MCF 10A (cell line): ENCODE measurements around the gene PWP2. TPM values are rescaled to one million over a fixed set of nuclear protein-coding genes. Genes with fewer than 3 reads are reported as not detected.

ENCODE experiments used
- BruUV-seq: library from RNA; stranded (reverse); fragments of 400-500 nt; replicated peaks from 2 replicates; lab custom pipeline; 2021; lab: Mats Ljungman, UMichigan
- CTCF ChIA-PET: fragments of 300-600 bp; sonication (Branson Sonifier 250); formaldehyde crosslinking; extraction: SDS; loops from one replicate; lab custom pipeline; 2021; ENCODE audit warnings: antibody characterized with exemption, inconsistent platforms; lab: Yijun Ruan, JAX
- POLR2A ChIA-PET: fragments of 300-600, 350-650 bp; sonication (Branson Sonifier 250); formaldehyde crosslinking; extraction: SDS; loops from one replicate; lab custom pipeline; 2020; ENCODE audit warnings: antibody characterized with exemption, inconsistent platforms; lab: Yijun Ruan, JAX
- DNase-seq: peaks from one replicate; pipeline ENCODE4 v3.0.0-alpha.2; 2018; ENCODE audit not compliant: unreplicated experiment
- H3K27ac Mint-ChIP-seq: one replicate; pipeline ENCODE4 v1.8.0; 2022; ENCODE audit warnings: mild to moderate bottlenecking, low read depth, mixed read lengths; ENCODE audit not compliant: unreplicated experiment
- H3K27me3 Mint-ChIP-seq: one replicate; pipeline ENCODE4 v1.8.0; 2022; ENCODE audit warnings: mixed read lengths; ENCODE audit not compliant: insufficient read depth, unreplicated experiment
- H3K36me3 Mint-ChIP-seq: one replicate; pipeline ENCODE4 v1.8.0; 2022; ENCODE audit warnings: mild to moderate bottlenecking, moderate library complexity, mixed read lengths; ENCODE audit not compliant: insufficient read depth, unreplicated experiment
- H3K4me1 Mint-ChIP-seq: one replicate; pipeline ENCODE4 v1.8.0; 2022; ENCODE audit warnings: mixed read lengths; ENCODE audit not compliant: insufficient read depth, unreplicated experiment
- H3K4me3 Mint-ChIP-seq: one replicate; pipeline ENCODE4 v1.8.0; 2022; ENCODE audit warnings: mild to moderate bottlenecking, moderate library complexity, mixed read lengths; ENCODE audit not compliant: unreplicated experiment
- H3K9me3 Mint-ChIP-seq: one replicate; pipeline ENCODE4 v1.8.0; 2022; ENCODE audit warnings: mixed read lengths; ENCODE audit not compliant: unreplicated experiment
- CTCF ChIP-seq: fragments of 200-600 bp; IDR thresholded peaks from one replicate; pipeline ENCODE4 v1.8.0; 2022; ENCODE audit warnings: antibody characterized with exemption, mild to moderate bottlenecking; ENCODE audit not compliant: unreplicated experiment
- intact Hi-C: fragments of 100-400 bp; cut with micrococcal nuclease; formaldehyde crosslinking; loops from 2 replicates; pipeline ENCODE4 v1.14.1; 2022
- total RNA-seq: library from RNA; stranded (reverse); gene quantifications from 2 replicates; pipeline ENCODE4 v1.2.3, GENCODE V29; 2022

The PWP2 gene
- total RNA-seq, 1 experiment from 2014 or later, result 16.5 TPM

GRCh38 chr21:44089001-44089911 lies 17.9 kb upstream of the PWP2 start:
- Mint-ChIP-seq H3K36me3 (peaks cover 72% of the 10 kb centered on the region), H3K27ac (peak overlapping the region; percentile 44), H3K9me3 (no peaks in the 10 kb centered on the region), H3K4me1 (no peaks in the 10 kb centered on the region), H3K27me3 (no peaks in the 10 kb centered on the region), H3K4me3 (no peak overlapping the region)
- TF ChIP-seq CTCF, result no peak
- DNase-seq, result no peak
- BruUV-seq, result no TSS peak
- intact Hi-C loops, result no loop called here
- ChIA-PET POLR2A (interaction anchor here (0.9 kb wide), 1 partner anchor 11 kb away, joined by 3 read pairs; no protein-coding TSS in a partner anchor), CTCF (no interaction called here)

GRCh38 chr21:44090325-44090724 lies 16.9 kb upstream of the PWP2 start:
- CTCF ChIA-PET, result no interaction called here

GRCh38 chr21:44092211-44092610 lies 15.0 kb upstream of the PWP2 start:
- H3K9me3 Mint-ChIP-seq, result no peaks in the 10 kb centered on the region
- H3K4me3 Mint-ChIP-seq, result no peak overlapping the region
- H3K27ac Mint-ChIP-seq, result no peak overlapping the region
- no peak for TF ChIP-seq CTCF
- H3K27me3 Mint-ChIP-seq, result no peaks in the 10 kb centered on the region
- no peaks in the 10 kb centered on the region for H3K4me1 Mint-ChIP-seq
- no TSS peak for BruUV-seq
- DNase-seq, result no peak
- ChIA-PET POLR2A (interaction anchor here (1.2 to 2.2 kb wide), 2 partner anchors 9 to 17 kb away, joined by 3 to 13 read pairs; no protein-coding TSS in a partner anchor), CTCF (interaction anchor here (1.1 kb wide), 1 partner anchor 8 kb away, joined by 3 read pairs; no protein-coding TSS in a partner anchor)
- H3K36me3 Mint-ChIP-seq, result peaks cover 46% of the 10 kb centered on the region
- intact Hi-C loops, result no loop called here

More at GRCh38 chr21:44090325-44090724, 16.9 kb upstream of the PWP2 start:
- no peak for TF ChIP-seq CTCF
- H3K9me3 Mint-ChIP-seq, result no peaks in the 10 kb centered on the region
- no peak overlapping the region for H3K4me3 Mint-ChIP-seq
- POLR2A ChIA-PET, result no interaction called here
- H3K27ac Mint-ChIP-seq, result no peak overlapping the region
- DNase-seq, result no peak
- intact Hi-C loops, result no loop called here
- no peaks in the 10 kb centered on the region for H3K27me3 Mint-ChIP-seq
- H3K4me1 Mint-ChIP-seq, result no peaks in the 10 kb centered on the region
- no TSS peak for BruUV-seq
- peaks cover 63% of the 10 kb centered on the region for H3K36me3 Mint-ChIP-seq

GRCh38 chr21:44093761-44094160 lies 13.4 kb upstream of the PWP2 start:
- no peak for DNase-seq
- H3K27me3 Mint-ChIP-seq, result no peaks in the 10 kb centered on the region
- peaks cover 34% of the 10 kb centered on the region for H3K36me3 Mint-ChIP-seq
- CTCF ChIA-PET, result interaction anchor here (0.6 to 0.8 kb wide), 2 partner anchors 305 to 577 kb away, joined by 4 read pairs; partner anchors contain the start of gene RRP1
- intact Hi-C loops, result no loop called here
- POLR2A ChIA-PET, result interaction anchor here (1.6 to 2.2 kb wide), 2 partner anchors 10 to 81 kb away, joined by 4 to 13 read pairs; partner anchors contain the start of gene TRAPPC10
- H3K27ac Mint-ChIP-seq, result no peak overlapping the region
- no peaks in the 10 kb centered on the region for H3K9me3 Mint-ChIP-seq
- H3K4me3 Mint-ChIP-seq, result no peak overlapping the region
- no TSS peak for BruUV-seq
- no peak for TF ChIP-seq CTCF
- H3K4me1 Mint-ChIP-seq, result no peaks in the 10 kb centered on the region
